SHP77 treated with DMSO at 0.1 percent for 48 hours (cell line): Measurements from ENCODE around the gene HACE1.
"Not testable (repeated sequence)": the region's sequence is repeated elsewhere in the genome, so short reads cannot be mapped to it uniquely, and the experiment has no call there.

Experiments
- DNase-seq: peaks from one replicate; lab custom pipeline; 2025; lab: John Stamatoyannopoulos, UW

Gene HACE1, protein sequence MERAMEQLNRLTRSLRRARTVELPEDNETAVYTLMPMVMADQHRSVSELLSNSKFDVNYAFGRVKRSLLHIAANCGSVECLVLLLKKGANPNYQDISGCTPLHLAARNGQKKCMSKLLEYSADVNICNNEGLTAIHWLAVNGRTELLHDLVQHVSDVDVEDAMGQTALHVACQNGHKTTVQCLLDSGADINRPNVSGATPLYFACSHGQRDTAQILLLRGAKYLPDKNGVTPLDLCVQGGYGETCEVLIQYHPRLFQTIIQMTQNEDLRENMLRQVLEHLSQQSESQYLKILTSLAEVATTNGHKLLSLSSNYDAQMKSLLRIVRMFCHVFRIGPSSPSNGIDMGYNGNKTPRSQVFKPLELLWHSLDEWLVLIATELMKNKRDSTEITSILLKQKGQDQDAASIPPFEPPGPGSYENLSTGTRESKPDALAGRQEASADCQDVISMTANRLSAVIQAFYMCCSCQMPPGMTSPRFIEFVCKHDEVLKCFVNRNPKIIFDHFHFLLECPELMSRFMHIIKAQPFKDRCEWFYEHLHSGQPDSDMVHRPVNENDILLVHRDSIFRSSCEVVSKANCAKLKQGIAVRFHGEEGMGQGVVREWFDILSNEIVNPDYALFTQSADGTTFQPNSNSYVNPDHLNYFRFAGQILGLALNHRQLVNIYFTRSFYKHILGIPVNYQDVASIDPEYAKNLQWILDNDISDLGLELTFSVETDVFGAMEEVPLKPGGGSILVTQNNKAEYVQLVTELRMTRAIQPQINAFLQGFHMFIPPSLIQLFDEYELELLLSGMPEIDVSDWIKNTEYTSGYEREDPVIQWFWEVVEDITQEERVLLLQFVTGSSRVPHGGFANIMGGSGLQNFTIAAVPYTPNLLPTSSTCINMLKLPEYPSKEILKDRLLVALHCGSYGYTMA

DNA sequence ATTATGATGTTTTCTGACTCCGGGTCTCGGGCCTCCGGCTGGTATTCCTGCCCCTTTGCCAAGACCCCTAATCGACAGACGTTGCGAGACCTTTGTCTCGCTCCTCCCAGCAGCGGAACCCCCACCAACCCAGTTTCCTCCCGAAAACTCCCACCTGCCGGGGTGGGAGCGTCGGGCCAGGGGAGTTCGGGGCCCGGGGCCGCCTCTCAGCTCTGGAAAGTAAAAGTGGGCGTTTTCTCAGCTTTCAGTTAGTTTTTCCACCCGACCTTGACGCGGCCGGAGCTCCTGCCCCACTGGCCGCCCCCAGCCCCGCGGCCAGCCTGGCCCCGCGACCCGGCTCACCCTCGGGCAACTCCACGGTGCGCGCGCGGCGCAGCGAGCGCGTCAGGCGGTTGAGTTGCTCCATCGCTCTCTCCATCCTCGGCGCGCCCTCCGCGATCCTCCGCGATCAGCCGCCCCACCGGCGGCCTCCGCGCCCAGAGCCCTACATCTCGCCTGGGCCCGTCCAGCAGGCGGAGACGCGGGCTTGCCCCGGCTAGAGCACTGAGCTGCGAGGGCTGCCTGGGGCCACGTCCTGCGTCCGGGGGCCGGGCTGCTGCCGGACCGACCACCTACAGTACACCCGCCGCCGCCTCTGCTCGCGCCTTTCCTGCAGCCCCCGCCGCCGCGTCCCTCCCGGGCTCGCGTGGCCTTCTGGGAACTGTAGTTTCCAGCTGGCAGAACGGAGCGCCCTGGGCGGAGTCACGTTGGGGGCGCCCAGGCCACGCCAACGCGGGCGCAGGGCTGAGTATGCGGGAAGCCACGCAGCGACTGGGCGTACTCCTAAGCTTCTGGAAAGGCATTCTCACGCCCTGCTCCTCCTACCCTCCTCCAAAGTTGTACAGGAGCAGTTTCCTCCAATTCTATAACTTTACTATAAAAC lies at the start of gene HACE1:
HACE1 (minus strand) TSS at position 695 of the 922 bp plus-strand sequence; CDS start at position 418, 277 bp downstream.
- peak; percentile 71 for DNase-seq

DNA sequence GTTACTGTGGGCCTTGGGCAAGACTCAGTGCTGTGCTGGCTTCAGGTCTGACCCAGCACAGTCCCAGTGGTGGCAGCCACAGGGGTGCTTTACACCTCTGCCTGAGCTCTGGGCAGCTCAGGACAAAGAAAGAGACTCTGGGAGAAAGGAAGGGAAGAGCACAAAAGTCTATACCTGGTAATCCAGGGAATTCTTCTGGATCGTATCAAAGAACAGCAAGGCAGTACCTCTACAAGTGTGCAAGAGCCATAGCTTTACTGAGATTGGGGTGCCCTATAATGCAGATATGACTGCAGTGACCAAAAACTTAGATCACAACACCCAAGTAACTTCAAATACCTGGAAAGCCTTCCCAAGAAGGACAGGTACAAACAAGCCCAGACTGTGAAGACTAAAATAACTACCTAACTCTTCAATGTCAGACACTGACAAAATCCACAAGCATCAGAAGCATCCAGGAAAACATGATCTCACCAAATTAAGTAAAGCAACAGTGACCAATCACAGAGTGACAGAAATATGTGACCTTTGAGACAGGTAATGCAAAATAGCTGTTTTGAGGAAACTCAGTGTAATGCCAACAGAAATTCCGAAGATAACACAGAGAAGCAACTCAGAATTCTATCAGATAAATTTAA lies 49.3 kb upstream of the HACE1 start:
- DNase-seq, result no peak

DNA sequence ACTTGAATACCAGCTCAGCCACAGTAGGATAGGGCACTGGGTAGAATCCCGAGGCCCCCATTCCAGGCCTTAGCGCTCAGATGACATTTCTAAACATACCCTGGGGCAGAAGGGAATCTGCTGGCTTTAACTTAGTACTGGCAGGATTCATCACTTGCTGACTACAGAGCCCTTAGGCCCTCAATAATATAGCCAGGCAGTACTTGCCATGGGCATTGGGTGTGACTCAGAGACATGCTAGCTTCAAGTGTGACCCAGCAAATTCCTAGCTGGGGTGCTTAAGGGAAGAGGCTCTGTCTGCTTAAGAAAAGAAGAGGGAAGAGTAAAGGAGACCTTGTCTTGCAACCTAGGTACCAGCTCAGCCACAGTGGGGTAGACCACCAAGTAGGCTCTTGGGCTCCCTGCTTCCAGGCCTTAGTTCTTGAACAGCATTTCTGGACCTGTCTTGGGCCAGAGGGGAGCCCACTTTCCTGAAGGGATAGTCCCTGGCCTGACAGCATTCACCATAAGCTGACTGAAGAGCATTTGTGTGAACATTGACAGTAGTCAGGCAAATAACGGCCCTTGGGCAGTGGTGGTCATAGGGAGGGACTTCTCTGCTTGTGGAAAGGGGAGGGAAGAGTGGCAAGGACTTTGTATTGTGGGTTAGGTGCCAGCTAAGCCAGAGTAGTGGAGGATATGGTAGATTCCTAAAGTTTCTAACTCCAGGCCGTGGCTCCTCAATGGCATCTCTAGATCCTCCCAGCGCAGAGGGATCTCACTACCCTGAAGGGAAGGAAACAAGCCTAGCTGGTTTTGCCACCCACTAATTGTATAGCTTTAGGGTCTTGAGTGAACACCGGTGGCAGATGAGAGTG lies 48.5 kb upstream of the HACE1 start:
- DNase-seq, result no peak

DNA sequence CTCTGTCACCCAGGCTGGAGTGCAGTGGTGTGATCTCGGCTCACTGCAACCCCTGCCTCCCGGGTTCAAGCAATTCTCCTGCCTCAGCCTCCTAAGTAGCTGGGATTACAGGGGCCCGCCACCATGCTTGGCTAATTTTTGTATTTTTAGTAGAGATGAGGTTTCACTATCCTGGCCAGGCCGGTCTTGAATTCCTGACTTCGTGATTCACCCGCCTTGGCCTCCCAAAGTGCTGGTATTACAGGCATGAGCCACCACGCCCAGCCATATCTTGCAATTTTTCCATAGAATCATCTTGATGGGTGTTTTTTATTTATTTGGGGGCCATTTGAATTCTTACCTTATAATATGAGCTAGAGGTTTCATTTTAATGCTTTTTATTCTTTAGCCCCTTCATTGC lies 39.2 kb upstream of the HACE1 start:
- not testable (repeated sequence) for DNase-seq

DNA sequence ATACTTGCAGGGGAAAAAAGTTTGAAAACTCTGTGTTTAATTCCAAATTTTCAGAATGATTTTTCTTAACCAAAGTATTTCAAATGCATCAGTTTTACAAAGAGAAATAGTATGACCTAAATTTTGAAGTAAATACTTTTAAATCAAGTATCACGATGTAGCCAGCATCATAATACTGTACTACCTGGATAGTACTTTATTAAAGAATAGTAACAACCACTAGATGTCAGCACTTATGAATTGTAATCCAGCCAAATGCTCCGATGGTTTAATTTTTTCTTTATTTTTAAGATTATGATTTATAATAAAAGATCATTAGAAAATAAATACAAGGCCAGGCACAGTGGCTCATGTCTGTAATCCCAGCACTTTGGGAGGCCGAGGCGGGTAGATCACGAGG lies 37.2 kb upstream of the HACE1 start:
- DNase-seq, result no peak

DNA sequence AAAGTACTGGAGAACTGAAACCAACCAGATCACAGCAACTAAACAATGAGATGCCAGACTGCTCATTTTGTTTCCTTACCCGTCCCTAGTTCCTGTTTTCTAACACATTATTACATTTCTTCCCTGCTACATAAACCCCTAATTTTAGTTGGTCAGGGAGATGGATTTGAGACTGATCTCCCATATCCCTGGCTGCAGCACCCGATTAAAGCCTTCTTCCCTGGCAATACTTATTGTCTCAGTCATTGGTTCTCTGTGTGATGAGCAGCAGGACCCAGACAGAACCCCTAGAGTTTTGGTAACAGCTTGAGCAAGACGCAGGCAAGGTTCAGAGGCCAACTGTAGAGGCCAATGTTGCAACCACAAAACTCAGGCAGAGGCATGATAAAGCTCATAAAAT lies 28.3 kb upstream of the HACE1 start:
- no peak for DNase-seq

DNA sequence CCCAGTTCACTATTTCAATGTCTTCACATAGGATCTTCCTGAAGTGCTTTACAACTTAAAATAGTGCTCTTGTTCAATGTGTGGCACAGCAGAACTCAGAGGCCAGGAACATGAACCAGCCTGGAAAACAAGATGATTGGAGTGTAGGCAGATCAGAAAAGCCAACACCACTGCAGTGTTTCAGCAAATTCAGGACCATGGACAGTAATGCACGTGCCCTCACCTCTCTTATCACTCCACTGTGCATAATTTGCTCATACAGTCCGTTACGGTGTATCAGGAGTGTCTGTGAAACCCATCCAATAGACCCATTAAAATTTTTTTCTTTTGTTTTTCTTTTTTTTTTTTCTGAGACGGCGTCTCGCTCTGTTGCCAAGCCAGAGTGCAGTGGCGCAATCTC lies 27.6 kb upstream of the HACE1 start:
- DNase-seq, result no peak

DNA sequence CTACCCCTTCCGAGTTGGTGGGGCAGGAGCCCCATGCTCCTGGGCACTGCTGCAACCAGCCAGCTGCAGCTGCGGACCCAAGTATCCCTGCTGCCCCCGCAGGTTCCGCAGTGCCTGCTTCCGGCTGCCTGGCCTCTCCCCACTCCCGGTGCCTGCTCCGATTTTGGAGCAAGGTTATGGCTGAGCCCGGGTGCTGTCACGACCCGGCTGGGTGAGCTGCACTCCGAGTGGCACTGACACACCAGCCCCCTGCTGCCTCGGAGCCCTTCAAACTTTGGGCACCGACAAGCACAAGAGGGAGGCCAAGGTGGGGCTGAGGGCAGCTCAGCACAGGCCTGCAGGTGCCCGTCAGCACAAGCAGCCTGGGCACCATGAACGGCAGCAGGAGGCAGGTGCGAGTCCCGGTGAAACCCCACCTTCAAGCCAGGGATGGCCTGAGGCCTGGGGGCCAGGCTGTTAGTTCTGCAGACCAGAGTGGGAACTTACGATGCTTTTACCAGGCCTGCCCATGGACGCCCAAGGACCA lies 25.9 kb upstream of the HACE1 start:
- DNase-seq, result peak; percentile 64

DNA sequence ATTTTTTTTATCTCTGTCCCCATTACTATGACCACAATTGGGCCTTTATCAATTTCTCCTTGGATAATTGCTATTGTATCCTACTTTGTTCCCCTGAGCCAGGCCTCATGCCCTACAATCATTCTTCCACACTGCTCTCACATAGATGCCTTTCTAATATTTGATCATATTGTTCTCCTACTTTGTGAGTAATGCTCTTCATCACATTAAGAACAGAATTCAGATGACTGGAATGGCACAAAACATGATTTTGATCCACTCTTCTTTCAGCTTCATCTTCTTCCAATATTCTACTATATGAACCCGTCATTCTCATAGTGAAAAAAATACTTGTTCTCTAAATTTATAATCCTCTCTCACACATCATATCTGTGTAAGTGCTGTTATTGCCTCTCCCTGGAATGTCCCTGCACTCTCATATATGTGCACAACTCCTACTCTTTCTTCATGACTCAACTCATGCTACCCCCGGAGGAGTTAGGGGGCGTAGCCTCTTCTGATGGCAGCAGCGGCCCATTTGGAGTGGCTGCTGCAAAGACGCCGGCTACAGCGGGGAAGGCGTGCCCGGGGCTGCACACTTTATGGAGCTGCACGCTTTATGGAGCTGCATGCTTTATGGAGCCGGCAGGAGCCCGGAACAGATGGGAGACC lies 25.3 kb upstream of the HACE1 start:
- peak; percentile 47 for DNase-seq

DNA sequence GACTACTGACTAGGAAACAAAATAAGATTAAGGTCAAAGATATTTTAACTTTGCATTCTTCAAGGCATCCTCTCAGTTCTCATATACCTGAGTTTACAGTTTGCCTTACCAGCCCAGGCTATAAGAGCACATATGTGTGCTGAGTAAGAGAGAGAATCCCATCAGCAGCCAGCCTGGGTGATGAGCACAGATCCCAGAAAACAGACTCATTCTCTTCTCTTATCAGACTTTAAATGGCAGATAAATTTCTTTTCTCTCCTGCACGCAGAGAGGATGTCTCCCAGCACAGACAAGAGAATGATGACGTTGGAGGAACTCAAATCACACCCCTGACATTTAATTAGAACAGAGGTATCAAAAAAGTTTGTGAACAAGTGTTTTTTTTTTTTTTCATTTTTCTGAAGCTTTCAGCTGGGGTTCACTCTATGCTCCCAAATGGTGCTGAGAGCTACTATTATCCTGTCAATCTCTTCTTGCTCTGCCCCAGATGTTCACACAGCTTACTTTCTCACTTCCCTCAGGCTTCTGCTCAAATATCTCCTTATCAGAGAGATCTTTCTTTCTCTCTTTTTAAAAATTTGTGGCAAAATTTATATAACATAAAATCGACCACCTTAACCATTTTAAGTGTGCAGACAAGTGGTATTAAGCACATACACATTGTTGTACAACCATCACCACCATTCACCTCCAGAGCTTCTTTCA lies 22.4 kb upstream of the HACE1 start:
- DNase-seq, result no peak

DNA sequence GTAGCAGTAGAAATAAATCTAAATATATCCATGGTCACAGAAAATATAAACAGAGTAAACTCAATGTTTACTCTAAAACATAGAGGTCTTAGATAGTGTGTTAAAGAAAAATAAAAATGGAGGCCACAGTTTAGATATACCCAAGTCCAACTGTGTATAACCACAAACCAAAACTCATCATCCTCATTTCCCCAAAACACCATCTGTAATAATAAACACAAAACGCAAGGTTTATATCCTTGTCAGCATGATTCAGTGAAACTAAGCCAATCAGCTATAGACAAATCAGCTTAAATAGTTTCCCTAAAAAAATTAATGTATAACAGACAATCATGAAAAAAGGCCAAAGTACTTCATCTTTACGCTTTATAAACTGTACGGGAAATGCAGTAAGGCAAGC lies 2.7 kb upstream of the HACE1 start:
- no peak for DNase-seq

DNA sequence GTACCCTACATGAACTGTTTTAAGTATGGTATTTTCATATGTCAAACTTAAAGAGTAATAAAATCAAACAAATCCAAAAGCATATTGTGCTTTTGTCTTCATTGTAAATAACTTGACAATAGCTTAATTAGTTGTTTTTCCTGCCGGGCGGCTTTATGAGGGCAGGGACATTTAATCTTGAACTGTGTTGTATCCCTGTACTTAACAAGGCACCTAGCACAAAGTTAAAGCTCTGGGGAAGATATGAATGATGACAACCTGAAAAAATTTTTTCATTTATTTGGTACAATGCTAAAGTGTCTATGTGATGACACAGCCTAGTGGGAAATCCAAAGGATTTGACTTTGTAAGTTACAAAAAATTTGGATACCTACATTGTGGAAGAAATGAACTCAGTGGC lies 502 bp upstream of the HACE1 start:
- DNase-seq, result no peak

DNA sequence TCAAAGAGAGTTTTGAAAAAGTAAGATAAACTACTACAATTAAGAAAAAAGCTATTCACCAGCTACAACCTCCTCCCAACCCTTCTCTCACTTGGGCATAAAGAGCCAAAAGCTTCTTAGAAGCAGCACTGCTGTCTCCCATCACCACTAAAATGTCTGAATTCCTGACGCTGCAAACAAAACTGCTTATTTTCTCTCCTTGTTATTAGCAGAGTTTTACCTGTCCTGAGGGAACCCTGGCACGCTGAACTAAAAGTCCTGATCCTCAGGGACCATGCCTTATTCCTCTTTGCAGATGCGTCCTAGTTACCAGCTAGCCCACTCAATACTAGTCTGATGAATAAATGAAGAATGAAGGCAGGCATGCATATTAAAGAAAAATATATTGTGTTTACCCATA lies 1.1 kb downstream of the HACE1 start:
- DNase-seq, result no peak

DNA sequence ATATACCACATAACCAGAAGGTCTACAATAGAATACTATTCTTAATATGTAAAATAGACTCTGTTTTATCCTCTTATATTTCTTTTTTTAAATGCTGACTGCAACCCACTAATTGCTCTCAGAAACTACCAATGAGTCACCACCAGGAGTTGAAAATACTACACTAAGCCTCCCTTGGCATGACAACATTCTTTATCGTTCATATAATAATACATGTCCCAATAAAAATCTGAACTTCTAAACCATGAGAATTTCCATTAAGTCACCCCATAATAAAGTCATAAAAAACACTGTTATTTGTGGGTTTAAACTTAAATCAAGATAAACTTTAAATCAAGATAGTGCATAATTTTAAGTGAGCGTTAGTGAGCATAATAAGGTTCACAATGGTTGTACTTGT lies 4.2 kb downstream of the HACE1 start:
- no peak for DNase-seq

DNA sequence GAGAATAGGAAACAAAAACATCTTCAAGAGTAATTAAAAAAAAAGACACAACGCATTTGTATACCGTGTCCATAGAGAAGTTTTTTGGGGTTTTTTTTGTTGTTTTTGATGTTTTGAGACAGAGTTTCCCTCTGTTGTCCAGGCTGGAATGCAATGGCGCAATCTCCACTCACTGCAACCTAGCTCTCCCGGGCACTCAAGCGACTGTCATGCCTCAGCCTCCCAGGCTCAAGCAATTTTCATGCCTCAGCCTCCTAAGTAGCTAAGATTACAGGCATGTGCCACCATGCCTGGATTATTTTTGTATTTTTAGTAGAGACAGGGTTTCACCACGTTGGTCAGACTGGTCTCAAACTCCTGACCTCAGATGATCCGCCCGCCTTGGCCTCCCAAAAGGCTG lies 12.0 kb downstream of the HACE1 start:
- not testable (repeated sequence) for DNase-seq

DNA sequence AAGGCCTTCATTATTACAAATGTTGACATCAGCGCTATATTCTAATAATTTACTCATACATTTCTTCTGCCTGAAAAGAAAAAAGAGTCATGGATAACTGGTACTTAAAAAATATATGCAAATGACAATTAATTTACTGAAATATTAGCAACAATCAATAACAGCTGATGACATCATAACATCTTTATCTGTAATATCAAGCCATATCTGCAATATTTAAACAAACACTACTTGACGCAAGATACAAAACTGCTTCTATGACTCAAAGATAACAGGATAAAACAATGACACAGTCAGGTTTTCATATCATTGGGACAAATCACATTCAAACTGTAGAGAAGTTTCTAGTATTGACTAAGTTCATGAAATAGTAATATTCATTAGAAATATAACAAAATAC lies 16.5 kb downstream of the HACE1 start:
- DNase-seq, result no peak

DNA sequence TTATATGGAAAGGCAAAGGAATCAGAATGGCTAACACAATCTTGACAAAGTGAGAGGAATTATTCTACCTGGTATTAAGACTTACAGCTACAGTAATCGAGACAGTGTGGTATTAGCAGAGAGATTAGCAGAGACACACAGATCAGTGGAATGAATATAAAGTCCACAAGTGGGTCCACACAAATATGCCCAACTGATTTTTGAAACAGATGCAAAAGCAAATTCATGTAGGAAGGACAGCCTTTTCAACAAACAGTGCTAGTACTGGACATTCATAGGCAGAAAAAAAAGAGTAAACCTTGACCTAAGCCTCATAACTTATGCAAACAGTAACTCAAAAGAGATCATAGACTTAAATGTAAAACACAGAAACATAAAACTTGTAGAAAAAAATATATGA lies 22.6 kb downstream of the HACE1 start:
- DNase-seq, result no peak

DNA sequence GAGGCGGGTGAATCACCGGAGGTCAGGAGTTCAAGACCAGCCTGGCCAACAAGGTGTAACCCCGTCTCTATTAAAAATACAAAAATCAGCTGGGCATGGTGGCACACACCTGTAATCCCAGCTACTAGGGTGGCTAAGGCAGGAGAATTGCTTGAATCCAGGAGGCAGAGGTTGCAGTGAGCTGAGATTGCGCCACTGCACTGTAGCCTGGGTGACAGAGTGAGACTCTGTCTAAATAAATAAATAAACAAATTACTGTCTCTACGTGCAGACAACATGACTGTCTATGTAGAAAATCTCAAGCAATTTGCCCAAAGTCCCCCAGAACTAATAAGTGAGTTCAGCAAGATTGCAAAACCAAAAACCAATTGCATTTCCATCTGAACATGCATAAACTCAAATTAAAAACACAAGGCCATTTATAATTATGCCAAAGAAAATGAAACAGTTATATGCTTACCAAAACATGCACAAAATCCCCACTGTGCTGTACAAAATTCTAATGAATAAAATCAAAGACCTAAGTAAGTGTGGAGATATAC lies 23.2 kb downstream of the HACE1 start:
- not testable (repeated sequence) for DNase-seq

DNA sequence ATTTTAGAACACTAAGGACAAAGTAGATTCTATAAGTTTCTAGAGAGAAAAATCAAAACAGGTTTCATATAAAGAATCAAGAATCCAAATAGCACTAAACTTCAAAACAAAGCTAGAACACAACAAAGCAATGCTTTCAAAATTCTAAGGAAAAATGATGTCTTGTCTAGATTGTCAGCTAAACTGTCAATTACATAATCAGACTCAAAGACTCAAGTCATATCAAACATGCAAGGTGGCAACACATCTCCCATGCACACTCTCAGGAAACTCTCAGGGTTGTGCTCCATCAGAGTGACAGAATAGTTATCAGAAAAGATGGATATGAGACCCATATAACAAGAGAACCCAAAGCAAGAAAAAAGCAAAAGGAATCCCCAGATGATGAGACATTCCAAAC lies 23.9 kb downstream of the HACE1 start:
- no peak for DNase-seq
